ENCODE measurements around the gene STAM.

Gene STAM

DNA sequence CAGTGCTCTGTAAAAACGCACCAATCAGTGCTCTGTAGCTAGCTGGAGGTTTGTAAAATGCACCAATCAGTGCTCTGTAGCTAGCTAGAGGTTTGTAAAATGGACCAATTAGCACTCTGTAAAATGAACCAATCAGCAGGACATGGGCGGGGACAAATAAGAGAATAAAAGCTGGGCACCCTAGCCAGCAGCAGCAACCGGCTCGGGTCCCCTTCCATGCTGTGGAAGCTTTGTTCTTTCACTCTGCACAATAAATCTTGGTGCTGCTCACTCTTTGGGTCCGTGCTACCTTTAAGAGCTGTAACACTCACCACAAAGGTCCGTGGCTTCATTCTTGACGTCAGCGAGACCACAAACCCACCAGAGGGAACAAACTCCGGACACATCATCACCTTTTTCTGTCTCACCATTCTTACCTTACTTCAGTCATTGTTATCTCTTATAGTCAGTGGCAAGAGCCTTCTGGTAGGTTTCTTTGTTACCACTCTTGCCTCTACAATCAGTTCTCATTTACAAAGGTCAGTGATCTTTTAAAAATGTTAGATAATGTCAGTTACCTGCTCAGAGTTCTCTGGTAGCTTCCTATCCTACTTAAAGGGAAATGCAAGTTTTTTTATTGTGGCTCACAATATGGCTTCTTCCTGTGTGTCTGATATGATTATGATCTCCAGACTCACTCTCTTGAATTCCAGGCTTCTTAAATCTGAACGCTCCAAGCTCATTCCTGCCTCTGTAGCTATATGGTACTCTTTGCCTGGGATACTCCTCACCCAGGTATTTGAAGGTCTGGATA, 4.5 kb downstream of the STAM start:
- DNase-seq, result peak; percentile 76 to 78

DNA sequence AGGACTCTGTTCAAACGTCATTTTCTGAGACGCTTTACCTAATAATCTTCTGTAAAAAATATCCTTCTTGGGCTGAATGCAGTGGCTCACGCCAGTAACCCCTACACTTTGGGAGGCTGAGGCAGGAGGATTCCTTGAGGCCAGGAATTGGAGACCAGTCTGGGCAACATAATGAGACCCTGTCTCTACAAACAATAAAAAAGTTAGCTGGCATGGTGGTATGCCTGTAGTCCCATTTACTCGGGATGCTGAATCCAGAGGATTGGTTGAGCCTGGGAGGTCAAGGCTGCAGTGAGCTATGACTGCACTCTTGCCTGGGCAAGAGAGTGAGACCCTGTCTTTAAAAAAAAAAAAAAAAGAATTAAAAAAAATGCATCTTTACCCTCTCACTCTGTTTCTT, 5.1 kb downstream of the STAM start:
- DNase-seq, result no peak

DNA sequence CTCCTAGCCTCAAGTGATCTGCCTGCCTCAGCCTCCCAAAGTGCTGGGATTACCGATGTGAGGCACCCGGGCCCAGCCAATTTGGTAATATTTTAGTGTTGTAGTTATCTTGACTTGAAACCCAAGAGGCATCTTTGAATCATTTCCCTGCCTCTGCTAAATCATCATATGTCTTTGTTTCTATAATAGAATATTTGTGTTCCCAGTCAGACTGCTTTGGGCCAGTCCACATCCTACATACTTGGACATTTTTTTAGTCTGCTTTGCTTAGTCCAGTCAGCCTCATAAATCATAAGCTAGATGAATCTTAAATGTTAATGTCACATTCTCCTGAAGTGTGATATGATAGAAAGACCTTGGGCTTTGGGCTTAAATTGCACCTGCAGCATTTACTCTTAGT, 5.9 kb downstream of the STAM start:
- DNase-seq, result no peak

DNA sequence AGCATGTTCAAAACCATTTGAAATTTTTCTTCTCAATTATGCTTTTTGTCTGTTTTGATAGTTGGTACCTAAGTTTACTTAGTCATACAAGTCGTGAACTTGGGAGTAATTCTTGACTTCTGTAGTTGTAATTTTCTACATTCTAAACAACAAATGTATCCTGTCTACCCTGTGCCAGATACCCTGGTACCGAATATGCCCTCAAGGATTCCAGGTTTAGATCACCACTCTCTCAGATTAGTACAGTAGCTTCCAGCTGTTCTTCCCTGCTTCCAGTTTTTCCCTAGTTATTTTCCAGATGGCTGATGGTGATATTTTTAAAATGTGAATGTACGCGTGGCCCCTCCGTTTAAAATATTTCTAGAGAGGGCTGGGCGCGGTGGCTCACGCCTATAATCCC, 6.5 kb downstream of the STAM start:
- no peak for DNase-seq

DNA sequence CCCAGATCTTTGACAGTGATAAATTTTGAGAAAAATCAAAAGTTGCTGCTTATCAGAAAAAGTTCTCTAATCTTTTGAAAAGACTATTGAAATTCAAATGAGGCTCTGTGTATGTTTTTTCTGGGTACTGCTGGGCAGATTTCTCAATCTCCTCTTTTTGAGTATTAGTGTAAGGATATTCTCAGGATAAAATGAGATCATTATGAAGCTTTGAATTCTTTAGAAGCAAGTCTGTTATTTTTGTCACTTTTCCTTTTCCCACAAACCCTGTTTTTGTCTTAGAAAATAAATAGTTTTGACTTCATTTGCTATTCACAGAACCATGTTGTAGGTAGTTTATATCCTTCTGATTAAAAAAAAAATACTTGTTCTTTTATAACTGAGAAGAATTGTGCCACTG, 7.9 kb downstream of the STAM start:
- no peak for DNase-seq

DNA sequence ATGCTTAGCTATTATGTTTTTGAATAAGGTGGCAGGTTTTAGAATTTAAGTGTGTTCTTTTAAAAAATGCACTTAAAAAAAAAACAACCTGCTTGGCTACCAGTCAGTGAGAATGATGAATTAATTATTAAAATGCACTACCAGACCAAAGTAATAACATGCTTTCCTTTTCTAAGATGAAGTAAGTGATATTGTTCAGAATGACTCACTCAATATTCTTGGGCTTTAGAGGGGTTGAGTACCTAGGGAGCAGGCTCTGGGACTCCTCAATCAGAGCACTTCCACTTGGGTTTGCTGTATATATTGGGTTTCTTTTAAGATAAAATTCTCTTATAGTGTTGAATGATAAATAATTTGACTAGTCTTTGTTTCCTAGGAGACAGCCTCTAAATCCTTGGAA, 8.6 kb downstream of the STAM start:
- DNase-seq, result no peak

DNA sequence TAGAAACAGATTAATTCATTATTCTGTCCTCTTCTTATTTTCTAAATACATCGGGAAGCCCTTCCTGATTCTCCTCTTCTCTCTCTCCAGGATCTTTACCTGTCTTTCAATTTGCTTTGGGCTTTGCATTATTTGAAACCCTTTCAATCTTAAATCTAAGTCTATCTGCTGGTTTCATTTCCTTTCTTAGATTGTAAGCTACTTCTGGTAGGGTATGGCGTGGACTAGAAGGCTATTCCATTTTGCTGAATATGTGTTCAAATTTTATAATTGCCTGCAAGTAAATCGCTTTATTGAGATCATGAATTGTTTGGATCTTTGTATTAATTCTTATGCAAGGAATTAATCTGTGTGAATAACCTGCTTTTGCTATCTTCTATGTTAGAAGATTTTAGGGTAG, 11.1 kb downstream of the STAM start:
- DNase-seq, result no peak

DNA sequence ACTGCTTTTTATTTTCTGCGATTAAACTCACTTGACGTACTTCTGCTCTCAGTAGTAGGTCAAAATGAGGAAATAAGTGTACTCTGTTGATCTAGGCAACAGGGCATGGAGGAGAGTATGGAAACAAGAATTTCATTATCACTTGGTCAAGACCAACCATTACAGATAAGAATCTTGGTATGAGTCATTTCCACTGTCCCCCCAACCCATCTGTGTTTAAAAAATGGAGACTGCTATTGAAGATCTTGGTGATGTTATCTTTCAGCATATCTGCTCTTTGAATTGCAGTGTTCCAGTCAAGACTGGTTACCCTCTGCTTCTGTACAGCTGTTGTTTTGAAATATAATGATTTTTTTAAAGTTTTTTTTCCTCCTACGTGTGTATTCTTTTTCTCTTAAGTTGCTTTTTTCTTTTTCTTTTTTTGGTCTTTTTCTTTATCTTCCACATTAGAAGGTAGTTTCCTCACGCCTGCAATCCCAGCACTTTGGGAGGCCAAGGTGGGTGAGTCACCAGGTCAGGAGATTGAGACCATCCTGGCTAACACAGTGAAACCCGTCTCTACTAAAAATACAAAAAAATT, 11.7 kb downstream of the STAM start:
- DNase-seq, result no peak

DNA sequence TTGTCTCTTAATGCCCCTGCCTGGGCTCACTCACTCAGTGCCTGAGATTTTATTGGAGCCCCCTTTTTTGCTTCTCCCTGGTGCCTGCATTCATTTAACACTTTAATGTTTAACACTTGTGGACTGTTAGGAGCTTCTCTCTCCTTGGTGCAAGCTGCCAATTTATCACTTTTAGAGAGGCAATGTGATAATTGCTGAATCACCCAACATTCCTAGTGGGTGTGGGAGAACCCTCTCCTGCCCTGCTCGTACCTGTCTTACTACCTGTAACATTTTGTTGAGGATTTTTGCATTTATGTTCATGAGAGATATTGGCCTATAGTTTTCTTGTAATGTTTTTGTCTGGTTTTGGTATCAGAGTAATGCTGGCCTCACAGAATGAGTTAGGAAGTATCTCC, 13.2 kb downstream of the STAM start:
- DNase-seq, result no peak

DNA sequence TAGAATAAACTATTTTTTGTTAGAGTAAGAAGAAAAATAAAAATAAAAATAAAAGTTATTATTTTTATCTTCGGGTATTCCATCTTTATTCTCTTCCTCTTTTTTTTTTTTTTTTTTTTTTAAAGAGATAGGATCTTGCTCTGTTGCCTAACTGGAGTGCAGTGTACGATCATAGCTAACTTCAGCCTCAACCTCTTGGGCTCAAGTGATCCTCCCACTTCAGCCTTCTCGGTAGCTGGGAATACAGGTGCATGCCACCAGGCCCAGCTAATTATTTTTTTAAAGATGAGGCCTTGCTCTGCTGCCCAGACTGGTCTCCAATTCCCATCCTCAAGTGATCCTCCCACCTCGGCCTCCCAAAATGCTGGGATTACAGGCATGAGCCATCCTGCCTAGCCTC, 15.4 kb downstream of the STAM start:
- no peak for DNase-seq

DNA sequence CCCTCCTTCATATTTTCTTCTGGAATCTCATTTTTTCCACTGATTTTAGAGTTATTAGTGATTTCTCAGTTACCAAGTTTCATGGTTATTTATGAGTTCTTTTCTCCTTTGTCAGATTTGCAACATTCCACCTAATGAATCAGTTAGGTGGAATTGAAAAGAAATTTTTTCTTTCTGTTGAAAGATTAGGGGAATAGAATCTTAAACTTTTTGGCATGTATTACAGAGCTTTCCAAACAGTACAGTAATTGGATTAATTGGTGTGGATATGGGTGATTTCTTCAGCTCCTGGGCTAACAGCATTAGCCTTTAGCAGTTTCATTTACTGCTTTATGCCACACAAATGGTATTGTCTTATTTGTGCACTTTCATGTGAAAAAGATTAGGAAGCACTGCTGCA, 17.0 kb downstream of the STAM start:
- no peak for DNase-seq

DNA sequence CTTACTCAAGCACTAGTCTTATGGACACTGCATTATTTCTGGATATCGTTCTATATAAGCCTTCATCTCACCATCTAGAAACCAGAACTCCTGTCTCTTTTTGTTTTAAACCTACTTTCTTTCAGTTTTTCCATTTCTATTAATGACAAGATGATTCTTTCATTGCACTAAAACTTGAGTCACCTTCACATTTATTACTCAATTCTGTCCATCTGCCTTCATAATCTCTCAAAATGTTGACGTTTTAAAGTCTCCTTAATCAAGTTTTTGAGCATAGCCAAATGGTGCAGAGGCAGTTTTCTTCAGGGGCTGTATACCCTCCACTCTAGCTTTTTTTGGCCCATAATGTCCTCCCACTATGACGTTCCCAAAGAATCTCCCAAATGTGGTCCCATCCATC, 17.6 kb downstream of the STAM start:
- no peak for DNase-seq

DNA sequence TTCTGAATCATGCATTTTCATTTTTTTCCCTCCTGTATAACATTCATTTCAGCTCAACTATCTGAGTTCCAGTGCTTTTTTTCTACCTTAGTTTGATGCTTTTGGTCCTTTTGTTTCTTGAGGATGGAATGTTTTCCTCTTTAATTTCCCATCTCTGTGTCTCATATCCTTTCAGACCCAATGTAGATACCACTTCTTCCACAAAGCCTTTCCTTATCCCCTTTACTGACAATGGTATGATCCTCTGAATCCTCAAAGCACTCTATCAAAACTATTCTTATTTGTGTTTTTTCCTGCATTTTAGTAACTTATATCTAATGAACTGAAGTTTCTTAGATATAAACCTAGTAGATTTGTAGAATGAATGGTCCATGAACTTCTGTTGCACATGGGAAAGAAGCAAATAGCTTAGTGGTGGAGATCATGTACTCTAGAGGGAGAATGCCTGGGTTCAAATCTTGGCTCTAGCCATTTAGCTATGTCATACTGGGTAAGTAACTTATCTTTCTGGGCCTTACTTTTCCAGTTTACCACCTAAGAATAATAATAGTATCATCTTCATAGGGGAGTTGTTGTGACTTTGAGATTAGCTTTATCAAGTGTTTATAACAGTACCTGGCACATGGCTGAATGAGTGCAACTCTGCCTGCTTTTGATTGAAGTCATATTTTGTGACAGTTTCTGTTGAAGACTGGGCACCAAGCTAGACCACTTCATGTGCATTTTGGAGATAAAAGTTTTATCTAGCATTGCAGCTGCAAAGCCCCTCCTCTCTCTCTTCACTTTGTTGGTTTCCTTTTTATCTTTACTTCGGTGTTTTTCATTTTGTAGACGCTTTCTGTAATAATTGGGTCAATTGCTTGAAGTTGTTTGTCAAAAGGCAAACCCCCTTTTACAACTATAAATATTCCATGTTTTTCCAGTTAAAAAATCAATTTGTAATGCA, 18.5 kb downstream of the STAM start:
- no peak for DNase-seq

DNA sequence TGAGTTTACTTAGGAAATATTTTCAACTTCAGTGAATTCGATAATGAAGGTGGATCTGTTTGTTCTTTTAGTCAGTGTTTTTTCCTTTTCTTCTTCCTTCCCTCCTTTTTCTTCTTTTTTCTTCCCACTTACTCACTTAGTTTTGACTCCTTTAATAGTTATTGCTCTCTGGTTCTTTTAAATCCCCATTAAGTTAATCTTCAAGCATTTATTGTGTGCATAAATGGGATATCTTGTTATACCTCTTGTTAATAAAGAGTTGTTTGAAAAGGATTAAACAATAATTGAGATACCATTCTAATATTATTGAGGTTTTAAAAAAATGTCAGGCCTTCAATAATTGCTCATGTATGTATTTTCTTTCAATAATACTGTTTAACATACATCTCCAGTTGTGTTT, 19.5 kb downstream of the STAM start:
- DNase-seq, result no peak

DNA sequence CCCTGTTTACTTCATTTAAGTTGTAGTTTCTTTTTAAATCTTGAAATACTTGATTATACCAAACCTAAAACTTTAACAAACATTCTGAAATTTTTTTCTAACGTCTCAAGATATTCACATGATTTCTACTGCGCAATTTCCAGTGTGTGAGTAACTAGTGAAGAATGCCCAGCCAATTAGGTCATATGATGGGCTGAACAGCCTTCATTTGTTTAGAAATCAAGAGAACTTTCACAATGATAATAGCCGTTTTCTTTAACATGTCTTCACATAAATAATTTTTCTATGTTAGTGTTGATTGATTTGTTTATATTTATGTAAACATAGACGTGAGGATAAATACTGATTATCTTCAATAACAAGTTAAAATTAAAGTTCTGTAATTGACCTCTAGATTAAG, 21.8 kb downstream of the STAM start:
- DNase-seq, result no peak

DNA sequence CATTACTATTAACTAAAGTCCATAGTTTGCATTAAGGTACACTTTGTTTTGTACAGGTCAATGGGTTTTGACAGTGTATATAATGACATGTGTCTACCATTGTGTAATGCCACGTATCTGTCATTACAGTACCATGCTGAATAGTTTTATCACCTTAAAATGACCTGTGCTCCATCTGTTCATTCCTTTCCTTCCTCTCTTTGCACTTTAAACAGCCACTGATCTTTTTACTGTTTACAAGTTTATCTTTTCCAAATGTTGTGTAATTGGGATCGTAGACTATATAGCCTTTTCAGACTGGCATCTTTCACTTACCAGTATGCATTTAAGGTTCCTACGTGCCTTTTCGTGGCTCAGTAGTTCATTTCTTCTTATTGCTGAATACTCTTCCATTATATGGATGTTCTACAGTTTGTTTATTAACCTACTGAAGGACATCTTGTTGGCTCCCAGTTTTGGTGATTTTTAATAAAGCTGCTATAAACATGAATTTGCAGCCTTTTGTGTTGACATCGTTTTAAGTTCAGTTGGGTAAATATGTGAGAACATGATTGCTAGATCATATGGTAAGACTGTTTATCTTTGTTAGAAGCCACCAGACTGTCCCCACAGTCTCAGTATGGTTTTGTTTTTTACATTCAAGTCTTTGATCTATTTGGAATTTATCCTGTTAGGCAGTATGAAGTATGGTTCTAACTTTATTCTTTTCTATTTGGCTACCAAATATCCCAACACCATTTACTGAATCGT, 24.7 kb downstream of the STAM start:
- no peak for DNase-seq

DNA sequence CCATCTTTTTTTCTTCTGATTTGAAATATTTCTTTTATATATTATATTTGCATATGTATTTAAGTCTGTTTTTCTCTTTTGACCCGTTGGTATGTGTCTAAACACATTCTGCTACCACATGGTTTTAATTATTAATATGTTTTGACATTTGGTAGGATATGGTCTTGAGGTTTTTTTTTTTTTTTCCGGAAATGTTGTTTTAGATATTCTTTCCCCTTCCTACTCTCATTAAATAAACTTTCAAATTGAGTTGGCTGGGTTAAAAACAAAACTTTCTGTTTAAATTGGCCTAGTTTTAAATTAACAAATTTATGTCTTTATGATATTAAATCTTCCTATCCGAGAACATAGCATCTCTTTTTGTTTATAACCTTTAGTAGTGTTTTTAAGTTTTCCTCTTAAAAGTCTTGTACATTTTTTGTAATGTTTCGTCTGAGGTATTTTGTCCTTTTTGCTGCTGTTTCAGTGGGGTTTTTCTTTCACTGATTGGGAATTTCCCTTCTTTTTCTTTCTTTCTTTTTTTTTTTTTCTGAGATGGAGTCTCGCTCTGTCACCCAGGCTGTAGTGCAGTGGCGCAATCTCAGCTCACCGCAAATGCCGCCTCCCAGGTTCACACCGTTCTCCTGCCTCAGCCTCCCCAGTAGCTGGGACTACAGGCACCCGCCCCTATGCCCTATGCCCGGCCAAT, 25.4 kb downstream of the STAM start:
- DNase-seq, result peak; percentile 61 to 62

DNA sequence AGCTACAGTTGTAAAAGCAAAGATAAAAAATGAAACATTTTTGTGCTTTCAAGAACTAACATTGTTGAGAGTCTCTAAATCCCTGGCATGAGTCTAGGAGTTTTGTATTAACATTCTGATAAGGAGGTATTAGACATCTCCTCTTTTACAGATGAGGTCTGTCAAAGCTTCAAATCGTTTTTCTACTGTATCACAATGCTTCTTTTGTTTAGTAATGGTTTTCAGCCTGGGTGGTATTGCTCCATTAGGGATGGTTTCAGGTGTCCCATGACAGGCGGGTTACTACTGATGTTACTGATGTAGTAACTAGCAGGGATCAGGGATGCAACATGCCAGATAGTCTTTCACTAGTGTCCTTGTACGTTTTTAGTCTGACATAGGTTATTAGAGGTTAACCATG, 27.4 kb downstream of the STAM start:
- no peak for DNase-seq

DNA sequence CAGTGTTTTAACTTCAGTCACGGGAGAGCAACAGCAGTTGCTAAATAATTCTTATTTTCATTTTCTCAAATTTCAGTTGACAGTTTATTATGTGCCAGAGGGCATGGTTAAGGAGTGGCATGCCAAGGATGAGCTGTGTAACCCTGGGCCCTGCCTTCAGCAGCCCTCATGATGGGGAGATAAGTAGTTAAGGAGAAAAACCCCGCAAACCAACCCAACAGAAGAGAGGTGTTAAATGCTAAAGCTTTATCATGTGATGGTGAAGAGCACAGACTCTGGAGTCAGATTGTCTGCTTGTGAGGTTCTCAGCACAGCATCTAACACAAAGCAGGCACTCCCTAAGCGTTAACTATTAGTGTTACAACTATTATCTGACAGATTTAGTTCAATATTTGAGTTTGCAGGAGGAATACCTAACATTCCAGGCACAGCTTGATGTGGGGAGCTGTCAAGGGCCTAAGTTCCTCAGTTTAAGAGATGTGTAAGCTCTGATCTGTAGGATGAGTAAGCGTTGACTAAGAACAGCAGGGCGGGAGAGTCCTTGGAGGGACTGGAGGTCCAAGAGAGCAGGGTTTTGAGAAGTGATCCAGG, 29.6 kb downstream of the STAM start:
- no peak for DNase-seq

DNA sequence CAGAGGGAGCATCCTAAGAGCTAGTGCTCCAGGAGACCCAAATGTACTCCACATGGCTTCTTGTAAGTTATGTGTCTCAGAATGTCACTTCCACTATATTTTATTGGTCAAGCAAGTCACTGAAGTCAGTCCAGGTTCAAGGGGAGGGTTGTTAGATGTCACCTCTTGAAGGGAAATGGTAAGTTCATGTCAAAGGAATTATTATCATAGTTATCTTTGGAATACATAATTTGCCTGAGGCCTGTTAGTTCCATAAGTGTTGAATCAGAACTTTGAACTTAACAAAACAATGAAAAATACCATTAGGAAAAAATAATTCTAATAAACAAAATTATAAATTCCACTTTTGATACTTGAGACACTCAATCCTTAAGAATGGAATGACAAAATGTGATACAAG, 30.6 kb downstream of the STAM start:
- DNase-seq, result no peak

DNA sequence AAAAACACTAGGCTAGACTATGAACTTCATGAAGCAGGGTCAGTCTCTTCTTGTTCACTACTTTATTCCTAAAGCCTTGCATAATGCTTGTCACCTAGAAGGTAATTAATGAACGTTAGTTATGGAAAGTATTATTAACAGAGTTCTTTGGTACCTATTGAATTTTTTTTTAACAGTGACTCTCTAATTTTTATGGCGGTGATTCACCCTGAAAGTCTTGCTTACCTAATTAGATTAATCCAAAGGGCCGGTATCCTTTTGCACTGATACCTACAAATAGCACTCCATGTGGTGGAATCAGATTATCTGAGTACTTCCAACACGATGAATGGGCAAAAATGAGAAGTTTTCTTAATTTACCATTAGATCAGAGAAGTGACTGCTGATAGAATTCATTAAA, 31.7 kb downstream of the STAM start:
- no peak for DNase-seq

DNA sequence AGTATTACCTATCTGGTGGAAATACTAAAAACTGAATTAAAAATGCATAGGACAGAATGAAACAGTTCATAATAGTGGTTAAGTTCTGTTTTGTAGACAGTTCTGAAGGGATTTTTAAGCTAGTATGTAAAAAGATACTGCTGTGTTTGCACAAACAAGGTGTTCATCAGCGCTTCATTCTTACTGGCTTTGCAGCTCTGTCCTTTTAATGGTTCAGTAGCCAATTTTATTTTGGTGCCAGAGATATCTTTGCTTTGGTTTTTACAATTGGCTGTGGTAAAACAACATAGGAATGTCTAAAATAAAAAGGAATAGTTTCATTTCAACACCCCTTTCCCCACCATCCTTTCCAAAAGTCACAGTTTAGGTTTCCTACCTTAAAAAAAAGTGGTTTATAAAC, 33.0 kb downstream of the STAM start:
- DNase-seq, result no peak
